Keratinocyte (primary cell): Measurements from ENCODE around the gene NR2F1.

Experiments used
- EZH2 ChIP-seq: IDR thresholded peaks from one replicate; pipeline ENCODE4 v1.6.1; 2012; ENCODE audit warnings: inconsistent platforms, mild to moderate bottlenecking, low read length, moderate library complexity
- TF ChIP-seq, protein P1 (sequence below), 3 experiments: IDR thresholded peaks in 1 of 3; conservative IDR thresholded peaks in 1 of 3; optimal IDR thresholded peaks in 1 of 3; 2 replicates in 2 of 3; 3 replicates in 1 of 3; pipeline versions ENCODE3 to v1.5.1; 2011; ENCODE audit warnings: low read length in 3 of 3, mild to moderate bottlenecking in 3 of 3, moderate library complexity in 2 of 3, control low read depth in 1 of 3, inconsistent platforms in 1 of 3; ENCODE audit not compliant: insufficient read depth in 2 of 3; ENCODE audit errors: extremely low read depth in 1 of 3

DNA sequence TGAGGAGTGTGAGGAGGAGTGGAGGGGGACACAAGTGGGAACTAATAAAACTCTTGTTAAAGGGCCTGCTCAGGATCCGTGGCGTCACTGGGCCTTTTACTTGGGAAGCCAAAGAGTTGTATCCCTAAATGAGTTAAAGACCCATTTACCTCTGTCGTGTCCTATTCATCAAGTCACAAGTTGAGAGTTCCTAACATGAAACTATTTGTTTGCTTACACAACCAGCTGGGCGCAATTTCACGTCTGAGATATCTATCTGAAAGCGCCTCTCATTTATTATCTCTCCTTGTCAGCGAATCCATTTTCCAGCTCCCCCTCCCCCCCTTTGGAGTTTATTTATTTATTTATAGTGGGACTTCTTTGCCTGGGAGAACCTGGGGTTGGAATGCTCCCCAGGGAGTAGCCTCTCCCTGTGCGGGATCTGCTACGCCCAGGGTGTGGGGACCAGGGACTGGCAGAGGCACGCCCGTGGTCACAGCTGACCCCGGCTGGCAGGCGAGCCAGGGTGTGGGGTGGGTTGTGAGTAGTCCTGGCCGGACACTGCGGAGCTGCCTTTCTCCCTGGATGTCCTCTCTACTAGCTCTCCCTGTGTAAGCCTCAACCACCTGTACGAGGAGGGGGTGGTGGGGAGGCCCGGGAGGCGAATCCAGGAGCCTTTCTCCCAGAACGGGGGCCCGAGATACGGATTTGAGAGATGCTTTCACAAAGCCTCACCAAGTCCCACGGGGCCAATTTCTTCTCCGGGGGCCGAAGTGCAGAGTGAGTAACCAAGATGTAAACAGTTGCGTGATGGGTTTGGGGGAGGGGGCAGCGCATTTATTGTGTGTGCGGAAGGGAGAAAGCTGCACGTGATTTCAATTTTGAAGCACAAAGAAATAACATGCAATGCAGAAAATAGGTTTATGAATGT is 15.3 kb downstream of the NR2F1 start:
- TF ChIP-seq, protein P1, sequence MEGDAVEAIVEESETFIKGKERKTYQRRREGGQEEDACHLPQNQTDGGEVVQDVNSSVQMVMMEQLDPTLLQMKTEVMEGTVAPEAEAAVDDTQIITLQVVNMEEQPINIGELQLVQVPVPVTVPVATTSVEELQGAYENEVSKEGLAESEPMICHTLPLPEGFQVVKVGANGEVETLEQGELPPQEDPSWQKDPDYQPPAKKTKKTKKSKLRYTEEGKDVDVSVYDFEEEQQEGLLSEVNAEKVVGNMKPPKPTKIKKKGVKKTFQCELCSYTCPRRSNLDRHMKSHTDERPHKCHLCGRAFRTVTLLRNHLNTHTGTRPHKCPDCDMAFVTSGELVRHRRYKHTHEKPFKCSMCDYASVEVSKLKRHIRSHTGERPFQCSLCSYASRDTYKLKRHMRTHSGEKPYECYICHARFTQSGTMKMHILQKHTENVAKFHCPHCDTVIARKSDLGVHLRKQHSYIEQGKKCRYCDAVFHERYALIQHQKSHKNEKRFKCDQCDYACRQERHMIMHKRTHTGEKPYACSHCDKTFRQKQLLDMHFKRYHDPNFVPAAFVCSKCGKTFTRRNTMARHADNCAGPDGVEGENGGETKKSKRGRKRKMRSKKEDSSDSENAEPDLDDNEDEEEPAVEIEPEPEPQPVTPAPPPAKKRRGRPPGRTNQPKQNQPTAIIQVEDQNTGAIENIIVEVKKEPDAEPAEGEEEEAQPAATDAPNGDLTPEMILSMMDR (optimal IDR thresholded peaks at IDR 0.05 in 1 of 3, IDR thresholded peaks at IDR 0.05 in 1 of 3, conservative IDR thresholded peaks at IDR 0.05 in 1 of 3; ENCODE audit: extremely low read depth in 1 of 3, insufficient read depth in 2 of 3, low read length in 3 of 3) = no peak
- TF ChIP-seq EZH2 = no peak
